HepG2 (cell line): ENCODE measurements around the gene STK40. TPM values are rescaled to one million over a fixed set of nuclear protein-coding genes. Genes with fewer than 3 reads are reported as not detected.
A peak's percentile ranks its signal among the peaks of the same experiment; 100 is the strongest.

ENCODE experiments used
- AGO1 ChIP-seq: fragments of 200-400 bp; formaldehyde crosslinking; IDR thresholded peaks from 2 replicates; pipeline ENCODE4 v1.6.1; 2017; ENCODE audit warnings: mild to moderate bottlenecking, low read depth, low read length, moderate library complexity; ENCODE audit not compliant: poor library complexity, severe bottlenecking
- ATF1 ChIP-seq: IDR thresholded peaks from 2 replicates; pipeline ENCODE4 v1.6.1; 2016; ENCODE audit warnings: mild to moderate bottlenecking, control low read depth
- ATF4 ChIP-seq, 2 experiments: fragments of 450-650 bp in 1 of 2; sonication (generic) in 1 of 2; formaldehyde crosslinking; IDR thresholded peaks; 2 replicates each; pipeline versions ENCODE4 v1.5.0 to v1.8.0; 2020 to 2022; ENCODE audit warnings: mild to moderate bottlenecking in 1 of 2, missing genetic modification reagents in 1 of 2
- CAMTA2 ChIP-seq: sonication (generic); formaldehyde crosslinking; IDR thresholded peaks from 2 replicates; pipeline ENCODE4 v1.4.0; 2020; ENCODE audit warnings: mild to moderate bottlenecking, missing genetic modification reagents, borderline replicate concordance
- CEBPB ChIP-seq: IDR thresholded peaks from 2 replicates; pipeline ENCODE4 v1.6.1; 2011; ENCODE audit warnings: low read depth, low read length, improper control_type of control experiment, borderline replicate concordance
- CREB1 ChIP-seq, 2 experiments: fragments of 450-650 bp in 1 of 2; IDR thresholded peaks; 2 replicates each; pipeline ENCODE4 v1.6.1; 2016 to 2017; ENCODE audit warnings: control low read depth in 1 of 2, mild to moderate bottlenecking in 1 of 2, missing compliant biosample characterization in 1 of 2, missing genetic modification characterization in 1 of 2
- E2F2 ChIP-seq: sonication (generic); formaldehyde crosslinking; IDR thresholded peaks from 2 replicates; pipeline ENCODE4 v1.4.0; 2020; ENCODE audit warnings: missing genetic modification reagents, borderline replicate concordance
- KAT8 ChIP-seq: IDR thresholded peaks from 2 replicates; pipeline ENCODE4 v1.6.1; 2016; ENCODE audit warnings: missing genetic modification reagents, missing compliant biosample characterization
- MAF1 ChIP-seq: sonication (generic); formaldehyde crosslinking; IDR thresholded peaks from 2 replicates; pipeline ENCODE4 v1.5.0; 2020; ENCODE audit warnings: missing genetic modification reagents, borderline replicate concordance
- MLLT10 ChIP-seq: sonication (generic); formaldehyde crosslinking; IDR thresholded peaks from 2 replicates; pipeline ENCODE4 v1.4.0; 2020; ENCODE audit warnings: missing genetic modification reagents
- SALL2 ChIP-seq: sonication (generic); formaldehyde crosslinking; IDR thresholded peaks from 2 replicates; pipeline ENCODE4 v1.8.1; 2023; ENCODE audit warnings: mild to moderate bottlenecking, missing genetic modification reagents, inconsistent platforms
- SNAPC5 ChIP-seq: sonication (generic); formaldehyde crosslinking; IDR thresholded peaks from 2 replicates; pipeline ENCODE4 v1.8.1; 2023; ENCODE audit warnings: mild to moderate bottlenecking, missing genetic modification reagents, borderline replicate concordance
- SP2 ChIP-seq: sonication (generic); formaldehyde crosslinking; IDR thresholded peaks from 2 replicates; pipeline ENCODE4 v1.5.1; 2020; ENCODE audit warnings: mild to moderate bottlenecking, missing genetic modification reagents
- TBP ChIP-seq: sonication (generic); formaldehyde crosslinking; IDR thresholded peaks from 2 replicates; pipeline ENCODE4 v1.5.0; 2020; ENCODE audit warnings: missing genetic modification reagents
- TFE3 ChIP-seq: IDR thresholded peaks from 2 replicates; pipeline ENCODE4 v1.6.1; 2016
- THAP11 ChIP-seq: IDR thresholded peaks from 2 replicates; pipeline ENCODE4 v1.6.1; 2016; ENCODE audit warnings: missing biosample characterization, missing genetic modification reagents
- ZBTB10 ChIP-seq: sonication (generic); formaldehyde crosslinking; IDR thresholded peaks from 2 replicates; pipeline ENCODE4 v1.4.0; 2020; ENCODE audit warnings: missing genetic modification reagents, borderline replicate concordance
- ZNF24 ChIP-seq: fragments of 450-650 bp; IDR thresholded peaks from 2 replicates; pipeline ENCODE4 v1.6.1; 2017; ENCODE audit warnings: antibody characterized with exemption, mild to moderate bottlenecking
- ZNF446 ChIP-seq: sonication (generic); formaldehyde crosslinking; IDR thresholded peaks from 2 replicates; pipeline ENCODE4 v1.5.0; 2020; ENCODE audit warnings: mild to moderate bottlenecking, missing genetic modification reagents
- ZNF563 ChIP-seq: sonication (generic); formaldehyde crosslinking; IDR thresholded peaks from 2 replicates; pipeline ENCODE4 v1.8.0; 2022; ENCODE audit warnings: mild to moderate bottlenecking, moderate library complexity, missing genetic modification reagents
- ZNF746 ChIP-seq: sonication (generic); formaldehyde crosslinking; IDR thresholded peaks from 2 replicates; pipeline ENCODE4 v1.8.0; 2022; ENCODE audit warnings: mild to moderate bottlenecking, missing genetic modification reagents
- polyA plus RNA-seq, 8 experiments: library from polyadenylated mRNA; depleted of rRNA in 3 of 8; stranded (reverse) in 7 of 8; unstranded in 1 of 8; fragments of >200 nt; fragmentation: Illumina TruSeq in 4 of 8; extraction: Trizol in 4 of 8; gene quantifications; 2 replicates each; pipeline versions ENCODE4 v1.2.1 to v1.2.3, GENCODE V29; 2011 to 2016; ENCODE audit warnings: low read depth in 4 of 8, missing spikeins in 1 of 8, mixed read lengths in 1 of 8; ENCODE audit not compliant: insufficient read depth in 1 of 8
- total RNA-seq, 5 experiments: library from RNA; depleted of rRNA; stranded (reverse); fragments of >200 nt; fragmentation: Illumina TruSeq; extraction: Trizol; gene quantifications; 2 replicates each; pipeline ENCODE4 v1.2.3, GENCODE V29; 2016; ENCODE audit warnings: low read depth in 1 of 5

STK40 gene
- total and polyA plus RNA-seq, 2 of the 13 experiments (the other 11 are each of a cell fraction or from before 2014, with no cell fraction given) = 33.8 to 35.1 TPM

- no peak for TF ChIP-seq MLLT10 (CRISPR knock-in tag)
- TF ChIP-seq THAP11 (CRISPR knock-in tag) = peak; percentile 84
- no peak for TF ChIP-seq ZNF24
- TF ChIP-seq SNAPC5 (CRISPR knock-in tag) = no peak
- no peak for TF ChIP-seq CEBPB
- TF ChIP-seq ATF4 (CRISPR knock-in tag; IDR thresholded peaks at IDR 0.05) = no peak
- TF ChIP-seq ZNF746 (CRISPR knock-in tag) = no peak; the same call in 1 of the 2 replicates
- TF ChIP-seq ZBTB10 (CRISPR knock-in tag) = no peak
- no peak for TF ChIP-seq KAT8
- TF ChIP-seq CAMTA2 (CRISPR knock-in tag) = no peak
- peak; percentile 72 for TF ChIP-seq CREB1 (IDR thresholded peaks at IDR 0.05)
- TF ChIP-seq CREB1 (CRISPR knock-in tag; IDR thresholded peaks at IDR 0.05) = peak; percentile 91
- no peak for TF ChIP-seq ZNF563 (CRISPR knock-in tag)
- TF ChIP-seq SP2 (CRISPR knock-in tag) = peak; percentile 99
- no peak for TF ChIP-seq ZNF446 (CRISPR knock-in tag)
- TF ChIP-seq TFE3 (CRISPR knock-in tag) = no peak
- peak; percentile 71 for TF ChIP-seq ATF1 (CRISPR knock-in tag)
- no peak for TF ChIP-seq AGO1
- no peak for TF ChIP-seq SALL2 (CRISPR knock-in tag)
- TF ChIP-seq E2F2 (CRISPR knock-in tag) = no peak
- no peak for TF ChIP-seq TBP (CRISPR knock-in tag)
- no peak for TF ChIP-seq MAF1 (CRISPR knock-in tag)
Observed at GRCh38 chr1:36385410-36386264, at the start of gene STK40 (continued).
